Lung (tissue), 12 donors: ENCODE measurements around the gene DNMT3A. TPM values are rescaled to one million over a fixed set of nuclear protein-coding genes. Genes with fewer than 3 reads are reported as not detected.

Experiments used
- ATAC-seq: fragments of 200-7000 bp; cut with Tn5 transposase; one replicate; pipeline ENCODE4 v1.9.1; 2020; ENCODE audit warnings: moderate number of reproducible peaks; ENCODE audit not compliant: insufficient read depth, low FRiP score
- DNase-seq, 3 donors: peaks; one replicate each; pipeline ENCODE4 v3.0.0-alpha.2; 2013 to 2017
- H3K27ac ChIP-seq, 2 donors: one replicate each; pipeline ENCODE4 v1.5.1; 2013; ENCODE audit warnings: mild to moderate bottlenecking in 2 of 2, moderate library complexity in 2 of 2, control low read depth in 1 of 2, inconsistent platforms in 1 of 2, low read depth in 1 of 2, low read length in 1 of 2
- H3K27me3 ChIP-seq, 3 donors: one replicate each; pipeline ENCODE4 v1.5.1; 2013; ENCODE audit warnings: low read length in 2 of 3; ENCODE audit not compliant: control insufficient read depth in 3 of 3, insufficient read depth in 3 of 3
- H3K36me3 ChIP-seq, 4 donors: one replicate each; pipeline ENCODE4 v1.5.1; 2013; ENCODE audit warnings: low read length in 4 of 4, mild to moderate bottlenecking in 1 of 4, moderate library complexity in 1 of 4; ENCODE audit not compliant: control insufficient read depth in 4 of 4, insufficient read depth in 4 of 4
- H3K4me1 ChIP-seq, 5 donors: one replicate each; pipeline ENCODE4 v1.5.1; 2013; ENCODE audit warnings: low read length in 5 of 5, mild to moderate bottlenecking in 2 of 5, moderate library complexity in 1 of 5; ENCODE audit not compliant: control insufficient read depth in 5 of 5, insufficient read depth in 5 of 5
- H3K4me3 ChIP-seq: one replicate; pipeline ENCODE4 v1.5.1; 2013; ENCODE audit warnings: mild to moderate bottlenecking, control low read depth, moderate library complexity
- H3K9ac ChIP-seq, 2 donors: one replicate each; pipeline ENCODE4 v1.5.1; 2013; ENCODE audit warnings: low read length in 2 of 2, control low read depth in 1 of 2; ENCODE audit not compliant: insufficient read depth in 1 of 2
- H3K9me3 ChIP-seq, 4 donors: one replicate each; pipeline ENCODE4 v1.5.1; 2013; ENCODE audit warnings: low read length in 3 of 4, mild to moderate bottlenecking in 1 of 4, moderate library complexity in 1 of 4; ENCODE audit not compliant: control insufficient read depth in 4 of 4, insufficient read depth in 3 of 4
- CTCF ChIP-seq: IDR thresholded peaks from 2 replicates; pipeline ENCODE4 v1.5.1; 2012; ENCODE audit warnings: mild to moderate bottlenecking; ENCODE audit errors: control extremely low read depth, extremely low read depth
- WGBS, 2 donors: extraction: QIAGEN DNeasy Blood & Tissue Kit; methylation state at CpG; one replicate each; pipeline ENCODE4 v1.1.7; 2013; 5-methylcytosine and 5-hydroxymethylcytosine counted together
- polyA plus RNA-seq, 2 donors: library from polyadenylated mRNA; stranded (reverse); fragments of 200-250 nt; gene quantifications; one replicate each; pipeline ENCODE4 v1.2.1, GENCODE V29; 2013
- total RNA-seq, 2 donors: library from RNA; depleted of rRNA in 1 of 2; stranded (reverse); fragments of >200 nt in 1 of 2; gene quantifications; one replicate each; pipeline ENCODE4 v1.2.1, GENCODE V29; 2014 to 2021
- donor health status: control.
- donor health status: control.
- donor health status: Bipolar disorder and iron deficiency.
- donor health status: healthy.
- donor health status: DM: yes; HTN: yes; CAD: no.

The DNMT3A gene
- total and polyA plus RNA-seq, 4 donors: 9.2 to 61.0 (median 26.9) TPM

DNA sequence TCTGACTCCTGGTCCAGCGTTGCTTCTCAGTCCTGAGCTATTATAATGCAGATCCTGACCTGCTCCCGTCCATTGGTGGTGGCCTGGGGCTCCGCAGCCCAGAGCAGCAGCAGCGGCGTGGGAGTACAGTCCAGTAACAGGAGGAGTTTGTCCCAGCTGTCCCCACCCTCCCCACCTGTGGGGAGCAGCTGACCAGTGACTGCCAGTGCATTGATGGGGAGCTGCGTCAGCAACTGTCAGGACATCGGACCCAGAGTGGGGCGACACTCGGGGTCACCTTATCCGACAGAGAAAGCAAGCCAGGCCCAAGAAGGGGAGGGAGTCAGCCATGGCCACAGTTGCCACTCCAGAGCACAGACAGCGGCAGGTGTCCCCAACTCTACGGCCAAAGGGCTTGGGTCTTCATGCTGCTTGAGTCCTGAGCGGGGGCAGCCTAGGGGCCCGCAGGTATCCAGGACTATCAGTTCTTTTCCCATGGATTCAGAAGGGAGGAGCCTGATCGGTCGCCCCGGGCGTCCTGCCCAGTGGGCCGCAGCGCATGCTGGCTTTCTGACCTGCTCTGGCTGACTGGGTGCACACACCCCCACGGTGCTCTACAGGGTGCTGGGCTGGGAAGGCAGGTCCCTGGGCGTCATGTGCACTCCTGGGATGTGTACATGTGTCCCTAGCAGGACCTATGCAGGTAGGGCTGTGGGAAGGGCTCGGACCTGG is 29.7 kb downstream of the DNMT3A start:
- Histone ChIP-seq H3K27me3 (no peaks in the 10 kb centered on the region), H3K9ac (no peak overlapping the region), H3K4me1 (peaks cover 13 to 32% (median 31%) of the 10 kb centered on the region in 5 donors), H3K9me3 (no peaks in the 10 kb centered on the region), H3K27ac (peak overlapping the region in 1 of 2 donors; percentile 20), H3K4me3 (no peak overlapping the region), H3K36me3 (peaks cover 2 to 28% (median 21%) of the 10 kb centered on the region in 4 donors)
- 86 to 91% methylated on average over 23 of the region's 23 CpGs for WGBS, 2 donors
- no peak for DNase-seq
- no peak for ATAC-seq
- TF ChIP-seq CTCF: no peak

- H3K27ac ChIP-seq: peak overlapping the region in 1 of 2 donors; percentile 24
- WGBS, 2 donors: 55 to 81% methylated on average over 13 to 14 of the region's 14 CpGs
- no peaks in the 10 kb centered on the region for H3K9me3 ChIP-seq
- DNase-seq (peak in 2 of 3 donors; percentile 30 to 52), ATAC-seq (peak; percentile 46)
- TF ChIP-seq CTCF: no peak
- H3K4me1 ChIP-seq: peaks cover 11 to 31% (median 28%) of the 10 kb centered on the region in 5 donors
- H3K27me3 ChIP-seq: no peaks in the 10 kb centered on the region
- peaks cover 2 to 32% (median 22%) of the 10 kb centered on the region in 4 donors for H3K36me3 ChIP-seq
- no peak overlapping the region for H3K9ac ChIP-seq
- H3K4me3 ChIP-seq: no peak overlapping the region
Observed at GRCh38 chr2:25310965-25311864, 30.5 kb downstream of the DNMT3A start.

DNA sequence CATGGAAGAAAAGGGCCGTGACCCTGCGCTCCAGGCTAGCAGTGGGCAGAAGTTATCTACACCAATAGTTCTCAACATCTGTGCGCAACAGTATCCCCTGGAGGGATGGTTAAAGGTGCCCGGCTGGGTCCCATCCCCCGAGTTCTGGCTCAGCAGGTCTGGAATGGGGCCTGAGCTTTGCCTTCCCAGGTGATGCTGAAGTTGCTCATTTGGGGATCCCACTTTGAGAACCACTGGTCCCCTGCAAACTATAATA is 31.1 kb downstream of the DNMT3A start:
- H3K9ac ChIP-seq: no peak overlapping the region
- H3K27me3 ChIP-seq: no peaks in the 10 kb centered on the region
- no peaks in the 10 kb centered on the region for H3K9me3 ChIP-seq
- peak overlapping the region in 1 of 2 donors; percentile 23 for H3K27ac ChIP-seq
- H3K4me1 ChIP-seq: peaks cover 6 to 31% (median 22%) of the 10 kb centered on the region in 5 donors
- peaks cover 2 to 35% (median 22%) of the 10 kb centered on the region in 4 donors for H3K36me3 ChIP-seq
- TF ChIP-seq CTCF: no peak
- H3K4me3 ChIP-seq: no peak overlapping the region
- ATAC-seq (no peak), DNase-seq (no peak)
- WGBS, 2 donors: 86 to 96% methylated on average over 5 of the region's 5 CpGs
